ENCODE data around the gene GPRC5A.

The GPRC5A gene

GRCh38 chr12:12915656-12916055 lies 24.3 kb downstream of the GPRC5A start:
- peak; percentile 22 for DNase-seq

DNA sequence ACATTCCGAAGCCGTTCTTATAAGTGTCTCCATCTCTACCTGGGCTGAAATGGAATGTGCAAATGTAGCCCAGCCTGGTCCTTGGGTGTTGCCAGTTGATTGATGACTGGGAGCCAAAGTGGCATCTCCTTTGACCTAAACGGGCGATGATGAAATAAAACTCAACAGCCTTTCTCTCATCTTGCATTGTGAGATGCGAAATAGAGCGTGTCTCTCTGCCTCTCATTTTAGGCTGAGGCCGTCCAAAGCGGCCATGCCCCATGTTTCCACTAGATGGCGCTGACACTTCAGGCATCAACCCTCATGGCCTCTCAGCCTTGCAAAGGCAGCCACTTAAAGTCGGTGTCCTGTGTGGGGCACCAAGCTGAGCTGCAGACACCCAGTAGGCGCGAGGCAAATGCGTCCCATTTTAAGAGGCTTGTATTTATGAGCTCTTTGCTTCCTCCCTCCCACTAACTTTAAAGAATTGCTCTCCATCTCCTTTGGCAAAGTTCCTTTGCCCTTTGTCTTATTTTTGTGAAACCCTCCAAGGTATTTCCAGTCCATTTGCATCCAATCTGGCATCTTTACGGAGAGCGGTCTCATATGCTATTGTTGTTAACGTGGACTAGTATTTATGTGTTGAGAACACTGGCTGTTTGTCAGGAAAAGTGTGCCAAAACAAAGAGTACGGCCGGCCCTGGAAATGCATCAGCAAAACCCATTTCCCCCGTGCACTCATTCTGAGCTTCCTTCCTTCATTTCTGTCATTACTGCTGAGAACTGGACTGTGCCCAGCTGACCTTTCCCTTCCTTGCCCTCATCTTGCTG lies 25.0 kb downstream of the GPRC5A start:
- peak; percentile 77 for DNase-seq

DNA sequence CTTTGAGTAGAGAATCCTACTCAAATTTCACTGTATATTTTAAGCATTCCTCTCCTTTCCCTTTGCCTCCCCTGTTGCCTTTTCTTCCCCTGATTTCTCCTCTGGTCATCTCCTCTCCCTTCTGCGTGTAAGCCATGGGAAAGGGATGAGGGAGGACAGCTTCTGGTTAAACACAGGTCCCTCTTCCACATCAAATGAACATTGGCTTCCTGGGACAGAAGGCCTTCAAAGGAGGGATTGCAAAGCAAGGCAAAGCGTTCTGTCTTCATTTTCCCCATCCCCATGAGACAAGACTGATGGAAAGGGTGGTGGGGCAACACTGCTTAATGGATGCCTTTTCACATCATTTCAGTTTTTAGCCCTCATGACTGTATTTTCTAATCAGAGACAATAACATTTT lies 26.2 kb downstream of the GPRC5A start:
- no peak for DNase-seq

GRCh38 chr12:12918781-12919389 lies 27.5 kb downstream of the GPRC5A start:
- DNase-seq = no peak

DNA sequence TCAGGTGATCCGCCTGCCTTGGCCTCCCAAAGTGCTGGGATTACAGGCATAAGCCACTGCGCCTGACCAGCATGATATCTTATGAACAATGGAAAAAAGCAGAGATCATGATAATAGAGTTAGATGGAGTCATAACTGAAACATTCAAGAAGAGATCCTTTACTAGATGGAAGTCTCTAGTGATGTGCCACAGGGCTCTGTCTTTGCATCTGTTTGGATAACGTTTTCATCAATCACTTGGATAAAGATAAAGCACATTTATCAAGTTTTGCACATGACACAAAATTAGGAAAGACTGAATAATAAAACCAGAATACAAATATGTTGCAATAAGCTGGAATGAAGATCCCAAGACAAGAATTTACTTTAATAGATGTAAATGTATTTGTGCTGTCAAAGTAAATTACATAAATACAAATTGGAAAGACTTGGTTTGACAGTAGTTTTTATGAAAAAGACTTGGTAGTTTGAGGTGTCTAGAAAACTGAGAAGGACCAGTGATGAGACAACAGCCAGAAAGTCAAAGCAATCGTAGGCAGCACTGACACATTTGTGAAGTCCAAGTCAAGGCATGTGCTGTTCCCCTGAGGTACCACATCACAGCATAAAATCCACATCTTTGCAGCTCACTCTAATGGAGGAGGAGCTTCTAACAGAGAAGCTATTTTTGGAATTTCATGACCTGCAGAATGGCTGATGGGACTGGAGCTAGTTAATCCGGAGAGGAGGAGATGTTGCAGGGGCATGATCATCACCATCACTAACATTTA lies 28.5 kb downstream of the GPRC5A start:
- no peak for DNase-seq

GRCh38 chr12:12922191-12922616 lies 30.8 kb downstream of the GPRC5A start:
- DNase-seq = no peak

DNA sequence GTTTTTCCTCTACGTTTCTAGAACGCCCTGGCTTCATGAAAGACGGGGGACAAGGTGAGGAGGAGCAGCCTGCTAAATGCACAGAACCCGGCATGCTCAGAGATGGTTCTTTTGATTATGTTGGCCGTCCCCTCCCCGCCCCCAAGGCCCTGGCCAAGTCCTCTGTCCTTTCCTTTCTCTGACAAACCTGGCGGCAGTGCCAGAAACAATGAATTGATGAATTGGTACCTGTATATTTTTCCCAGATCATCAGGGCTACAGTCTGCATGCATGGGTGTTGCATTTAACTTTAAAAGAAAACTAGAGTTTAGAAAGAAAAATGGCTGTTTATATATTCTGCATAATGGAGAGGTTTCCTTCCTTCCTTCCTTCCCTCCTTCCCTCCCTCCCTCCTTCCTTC lies 31.6 kb downstream of the GPRC5A start:
- DNase-seq = no peak

- DNase-seq = no peak
Observed at GRCh38 chr12:12924169-12924568, 32.8 kb downstream of the GPRC5A start.

DNA sequence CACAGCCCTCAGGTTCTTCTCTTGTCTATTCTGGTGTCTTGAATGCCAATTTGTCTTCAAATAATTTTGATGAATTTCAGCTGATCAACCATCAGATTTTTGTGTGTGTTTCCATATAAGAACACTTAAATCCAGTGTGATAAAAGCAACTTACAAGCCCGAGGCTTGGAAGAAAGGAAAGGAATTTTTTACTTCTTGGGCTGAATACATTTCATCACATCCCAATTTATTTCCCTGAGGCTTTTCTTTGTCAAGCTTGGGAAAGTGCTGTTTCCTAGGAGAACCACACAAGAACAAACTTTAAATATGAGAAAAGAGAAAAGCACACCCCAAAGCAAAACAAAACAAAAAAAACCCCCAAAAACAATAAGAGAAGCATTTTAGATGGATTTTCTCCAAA lies 34.0 kb downstream of the GPRC5A start:
- no peak for DNase-seq

- DNase-seq = peak; percentile 43
Observed at GRCh38 chr12:12926571-12927071, 35.3 kb downstream of the GPRC5A start.

GRCh38 chr12:12927211-12928079 lies 36.1 kb downstream of the GPRC5A start:
- peak; percentile 88 for DNase-seq

DNA sequence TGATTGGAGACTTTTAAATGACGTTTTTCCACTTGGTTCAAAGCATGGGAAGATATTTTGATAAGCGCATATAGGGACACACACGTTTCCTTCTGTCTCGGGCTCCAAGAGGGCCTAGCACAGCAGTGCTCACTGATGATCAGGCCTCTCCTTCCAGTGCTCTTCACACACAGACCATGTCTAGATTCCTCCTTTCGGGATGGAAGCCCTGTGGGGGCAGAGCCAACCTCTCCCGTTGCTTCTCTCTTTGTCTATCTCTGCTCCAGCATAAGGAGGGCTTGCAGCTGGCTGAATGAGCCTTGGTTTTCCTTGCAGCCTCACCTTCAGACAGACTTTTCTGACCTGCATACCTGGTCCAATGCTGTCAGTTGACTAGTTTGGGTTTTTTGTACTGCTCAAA lies 38.3 kb downstream of the GPRC5A start:
- DNase-seq = no peak

- no peak for DNase-seq
Observed at GRCh38 chr12:12930633-12931219, 39.4 kb downstream of the GPRC5A start.

DNA sequence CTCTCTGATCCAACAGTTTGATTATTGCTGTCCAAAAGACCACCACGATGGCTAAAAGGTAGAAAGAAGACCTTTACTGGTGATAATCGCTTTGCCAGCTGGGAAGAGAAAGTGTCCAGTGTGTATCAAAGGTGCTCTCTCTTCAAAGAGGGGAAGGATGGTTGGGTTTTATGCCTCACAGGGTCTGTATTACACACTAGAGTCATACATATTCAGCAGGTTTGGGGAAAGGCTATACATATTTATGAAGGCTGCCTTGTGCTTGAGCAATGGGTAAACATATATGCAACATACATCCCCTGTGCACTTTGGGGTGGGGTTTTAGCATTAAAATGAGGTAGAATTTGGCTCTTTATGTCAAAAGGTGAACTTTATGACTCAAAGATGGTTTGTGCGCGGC lies 42.4 kb downstream of the GPRC5A start:
- no peak for DNase-seq

- DNase-seq = no peak
Observed at GRCh38 chr12:12934556-12934955, 43.2 kb downstream of the GPRC5A start.

GRCh38 chr12:12936983-12937491 lies 45.7 kb downstream of the GPRC5A start:
- DNase-seq = no peak

- DNase-seq = no peak
Observed at GRCh38 chr12:12938541-12938940, 47.2 kb downstream of the GPRC5A start.

GRCh38 chr12:12939888-12940287 lies 48.5 kb downstream of the GPRC5A start:
- no peak for DNase-seq

DNA sequence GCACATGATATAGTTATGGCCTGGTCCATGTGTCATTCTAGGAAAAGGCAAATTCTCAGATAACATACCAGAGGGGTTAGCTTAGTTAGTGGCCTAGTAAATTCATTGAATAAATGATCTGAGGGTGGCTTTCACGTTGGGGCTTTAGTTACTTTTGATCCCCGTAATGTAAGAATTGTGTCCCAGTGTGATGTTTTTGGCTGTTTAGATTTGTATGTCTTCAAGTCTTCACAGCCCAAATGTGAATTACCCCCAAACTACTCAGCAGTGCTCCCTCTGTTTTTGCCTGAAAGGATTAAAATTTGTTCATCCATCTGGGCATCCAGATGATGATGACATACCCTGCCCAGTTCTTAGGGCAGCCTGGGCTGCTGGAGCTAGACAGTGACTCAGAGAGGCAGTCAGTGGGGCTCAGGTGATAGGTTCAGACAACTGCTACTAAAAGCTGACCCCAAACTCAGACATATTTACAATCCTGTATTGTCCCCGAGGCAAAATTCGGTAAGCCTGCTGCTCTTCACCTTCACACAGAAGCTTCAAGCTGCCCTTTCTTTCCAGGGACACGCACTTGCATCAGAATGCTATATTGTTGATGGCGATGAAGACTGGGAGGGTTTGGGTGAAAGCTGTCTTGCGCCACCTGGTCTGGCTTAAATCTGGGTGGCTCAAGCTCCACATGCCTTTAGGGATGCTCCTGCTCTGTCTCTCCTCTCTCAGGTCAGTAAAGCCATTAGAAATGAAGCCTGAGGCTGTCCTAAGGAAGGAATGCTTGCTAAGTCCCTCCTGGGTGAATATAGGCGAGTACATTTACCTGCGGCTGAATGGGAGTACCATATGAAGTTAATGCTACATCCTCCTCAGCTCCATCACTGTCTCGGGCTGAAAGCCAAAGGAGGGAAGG lies 50.3 kb downstream of the GPRC5A start:
- DNase-seq = peak; percentile 62

DNA sequence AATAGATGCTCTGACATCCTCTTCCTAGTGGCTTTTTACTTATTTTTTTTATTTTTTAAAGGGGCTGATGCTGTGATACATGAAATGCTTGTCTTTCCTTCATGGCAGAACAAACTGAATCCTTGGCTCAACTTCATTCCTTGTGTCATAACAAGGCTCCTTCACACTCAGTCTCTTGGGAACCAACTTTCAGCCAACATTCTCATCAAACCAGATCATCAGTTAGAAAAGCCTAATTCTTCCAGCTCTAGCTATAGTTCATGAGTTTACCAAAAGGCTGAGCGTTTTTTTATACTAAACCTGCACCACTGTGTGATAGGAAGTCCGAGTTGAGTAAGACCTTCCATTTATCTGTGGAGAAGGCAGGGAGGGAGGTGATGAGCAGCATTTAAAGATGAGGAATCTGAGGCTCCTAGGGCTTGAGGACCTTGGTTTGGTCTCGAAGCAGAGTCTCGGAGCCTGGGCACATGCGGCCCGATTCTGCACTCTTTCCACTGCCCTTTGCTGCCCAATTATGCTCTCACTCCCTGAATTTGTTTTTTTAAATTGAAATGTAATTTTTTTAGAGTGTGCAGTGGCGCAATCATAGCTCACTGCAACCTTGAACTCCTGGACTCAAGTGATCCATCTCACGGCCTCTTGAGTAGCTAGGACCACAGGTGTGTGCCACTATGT lies 52.4 kb downstream of the GPRC5A start:
- no peak for DNase-seq

Measured in NCI-H69 (cell line).